Esophagus squamous epithelium (tissue), 5 donors: ENCODE measurements around the gene COX7C. TPM values are rescaled to one million over a fixed set of nuclear protein-coding genes. Genes with fewer than 3 reads are reported as not detected.
A peak's percentile ranks its signal among the peaks of the same experiment; 100 is the strongest.

Experiments
- DNase-seq: peaks from one replicate; lab custom pipeline; 2025; lab: John Stamatoyannopoulos, UW
- H3K27ac ChIP-seq, 4 donors: fragments of 200-600 bp; sonication (generic); one replicate each; pipeline ENCODE4 v1.5.1; 2016 to 2019; ENCODE audit warnings: mild to moderate bottlenecking in 1 of 4
- H3K27me3 ChIP-seq, 4 donors: fragments of 200-600 bp; sonication (generic); 1 replicate in 3 of 4; 2 replicates in 1 of 4; pipeline versions ENCODE4 v1.5.1 to v1.6.0; 2017 to 2021; ENCODE audit warnings: antibody characterized with exemption in 1 of 4
- H3K36me3 ChIP-seq, 3 donors: fragments of 200-600 bp; sonication (generic); one replicate each; pipeline ENCODE4 v1.5.1; 2016 to 2019
- H3K4me1 ChIP-seq, 3 donors: fragments of 200-600 bp; sonication (generic); one replicate each; pipeline ENCODE4 v1.5.1; 2017 to 2019
- H3K4me3 ChIP-seq, 4 donors: fragments of 200-600 bp; sonication (generic); 1 replicate in 3 of 4; 2 replicates in 1 of 4; pipeline ENCODE4 v1.5.1; 2016 to 2019; ENCODE audit warnings: mild to moderate bottlenecking in 2 of 4, moderate library complexity in 1 of 4
- H3K9me3 ChIP-seq, 3 donors: fragments of 200-600 bp; sonication (generic); one replicate each; pipeline ENCODE4 v1.5.1; 2016 to 2019
- POLR2A ChIP-seq, 4 donors: fragments of 450-650 bp; IDR thresholded peaks; one replicate each; pipeline ENCODE4 v1.6.1; 2017; ENCODE audit warnings: antibody characterized with exemption in 4 of 4, mild to moderate bottlenecking in 4 of 4, moderate library complexity in 3 of 4
- WGBS, 2 donors: methylation state at CpG; one replicate each; pipeline ENCODE4 v1.1.5; 2018; 5-methylcytosine and 5-hydroxymethylcytosine counted together
- intact Hi-C: fragments of 100-400 bp; cut with DNase I; formaldehyde crosslinking; loops from one replicate; pipeline ENCODE4 v1.15.0; 2022
- total RNA-seq, 4 donors: library from RNA; depleted of rRNA; stranded (reverse); fragments of >200 nt; gene quantifications; one replicate each; pipeline ENCODE4 v1.1.0, GENCODE V29; 2016
- TF ChIP-seq, protein P1 (sequence below), 6 experiments: fragments of 450-650 bp in 4 of 6; fragments of 200-600 bp in 2 of 6; sonication (generic) in 2 of 6; IDR thresholded peaks; one replicate each; pipeline ENCODE4 v1.5.1; 2016 to 2019; ENCODE audit warnings: antibody characterized with exemption in 6 of 6, mild to moderate bottlenecking in 4 of 6, moderate library complexity in 4 of 6
- donor health status: DM: yes; HTN: yes; CAD: no.

The COX7C gene
- total RNA-seq, 4 donors from 2014 or later = 508 to 639 (median 545) TPM

GRCh38 chr5:86579502-86579901 is 38.2 kb upstream of the COX7C start:
- Histone ChIP-seq H3K9me3 (no peaks in the 10 kb centered on the region), H3K27me3 (no peaks in the 10 kb centered on the region), H3K27ac (no peak overlapping the region), H3K4me3 (no peak overlapping the region), H3K4me1 (no peaks in the 10 kb centered on the region), H3K36me3 (no peaks in the 10 kb centered on the region)
- WGBS, 2 donors = 65 to 81% methylated on average over 3 of the region's 3 CpGs
- intact Hi-C loops = no loop called here
- DNase-seq = no peak
- TF ChIP-seq, protein P1, sequence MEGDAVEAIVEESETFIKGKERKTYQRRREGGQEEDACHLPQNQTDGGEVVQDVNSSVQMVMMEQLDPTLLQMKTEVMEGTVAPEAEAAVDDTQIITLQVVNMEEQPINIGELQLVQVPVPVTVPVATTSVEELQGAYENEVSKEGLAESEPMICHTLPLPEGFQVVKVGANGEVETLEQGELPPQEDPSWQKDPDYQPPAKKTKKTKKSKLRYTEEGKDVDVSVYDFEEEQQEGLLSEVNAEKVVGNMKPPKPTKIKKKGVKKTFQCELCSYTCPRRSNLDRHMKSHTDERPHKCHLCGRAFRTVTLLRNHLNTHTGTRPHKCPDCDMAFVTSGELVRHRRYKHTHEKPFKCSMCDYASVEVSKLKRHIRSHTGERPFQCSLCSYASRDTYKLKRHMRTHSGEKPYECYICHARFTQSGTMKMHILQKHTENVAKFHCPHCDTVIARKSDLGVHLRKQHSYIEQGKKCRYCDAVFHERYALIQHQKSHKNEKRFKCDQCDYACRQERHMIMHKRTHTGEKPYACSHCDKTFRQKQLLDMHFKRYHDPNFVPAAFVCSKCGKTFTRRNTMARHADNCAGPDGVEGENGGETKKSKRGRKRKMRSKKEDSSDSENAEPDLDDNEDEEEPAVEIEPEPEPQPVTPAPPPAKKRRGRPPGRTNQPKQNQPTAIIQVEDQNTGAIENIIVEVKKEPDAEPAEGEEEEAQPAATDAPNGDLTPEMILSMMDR (IDR thresholded peaks at IDR 0.05) = no peak
- no peak for TF ChIP-seq POLR2A (IDR thresholded peaks at IDR 0.05)

- Histone ChIP-seq H3K9me3 (no peaks in the 10 kb centered on the region), H3K27ac (no peak overlapping the region), H3K27me3 (no peaks in the 10 kb centered on the region), H3K4me1 (no peaks in the 10 kb centered on the region), H3K36me3 (no peaks in the 10 kb centered on the region), H3K4me3 (no peak overlapping the region)
- TF ChIP-seq, protein P1 (IDR thresholded peaks at IDR 0.05) = no peak
- no peak for TF ChIP-seq POLR2A (IDR thresholded peaks at IDR 0.05)
- DNase-seq = no peak
- intact Hi-C loops = no loop called here
These were observed 21.3 kb upstream of the COX7C start for GRCh38 chr5:86596476-86596875.

DNA sequence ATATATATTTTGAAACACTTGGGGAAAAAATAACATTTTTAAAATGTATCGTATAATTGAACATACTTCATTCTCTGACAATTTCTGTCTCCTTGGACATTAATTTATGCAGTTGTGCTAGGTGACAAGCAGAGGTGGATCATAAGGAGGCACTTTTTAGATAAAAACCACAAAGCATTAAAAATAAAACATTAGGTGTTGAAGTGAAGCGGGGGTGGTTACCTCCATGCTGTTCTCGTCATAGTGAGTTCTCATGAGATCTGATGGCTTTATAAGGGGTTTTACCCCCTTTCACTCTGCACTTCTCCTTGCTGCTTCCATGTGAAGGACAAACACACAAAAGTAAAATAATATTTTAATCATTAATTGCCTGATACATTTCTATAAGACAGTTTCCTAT is 11.9 kb upstream of the COX7C start:
- no peak overlapping the region for H3K27ac ChIP-seq
- H3K27me3 ChIP-seq = no peaks in the 10 kb centered on the region
- no peaks in the 10 kb centered on the region for H3K36me3 ChIP-seq
- H3K9me3 ChIP-seq = no peaks in the 10 kb centered on the region
- H3K4me1 ChIP-seq = no peaks in the 10 kb centered on the region
- TF ChIP-seq, protein P1 (IDR thresholded peaks at IDR 0.05) = no peak
- no peak for TF ChIP-seq POLR2A (IDR thresholded peaks at IDR 0.05)
- 81 to 90% methylated on average over 3 of the region's 3 CpGs for WGBS, 2 donors
- H3K4me3 ChIP-seq = no peak overlapping the region
- no peak for DNase-seq
- intact Hi-C loops = no loop called here

- no peak for DNase-seq
- Histone ChIP-seq H3K4me1 (peaks cover 0 to 5% (median 0%) of the 10 kb centered on the region in 3 donors), H3K9me3 (no peaks in the 10 kb centered on the region), H3K4me3 (no peak overlapping the region), H3K27me3 (peaks cover 0 to 24% (median 0%) of the 10 kb centered on the region in 4 donors), H3K36me3 (no peaks in the 10 kb centered on the region), H3K27ac (no peak overlapping the region)
- WGBS, 2 donors = 75 to 78% methylated on average over 2 of the region's 2 CpGs
- intact Hi-C loops = no loop called here
- no peak for TF ChIP-seq POLR2A (IDR thresholded peaks at IDR 0.05)
- TF ChIP-seq, protein P1 (IDR thresholded peaks at IDR 0.05) = no peak
These were observed 4.3 kb upstream of the COX7C start for GRCh38 chr5:86613455-86613854.

DNA sequence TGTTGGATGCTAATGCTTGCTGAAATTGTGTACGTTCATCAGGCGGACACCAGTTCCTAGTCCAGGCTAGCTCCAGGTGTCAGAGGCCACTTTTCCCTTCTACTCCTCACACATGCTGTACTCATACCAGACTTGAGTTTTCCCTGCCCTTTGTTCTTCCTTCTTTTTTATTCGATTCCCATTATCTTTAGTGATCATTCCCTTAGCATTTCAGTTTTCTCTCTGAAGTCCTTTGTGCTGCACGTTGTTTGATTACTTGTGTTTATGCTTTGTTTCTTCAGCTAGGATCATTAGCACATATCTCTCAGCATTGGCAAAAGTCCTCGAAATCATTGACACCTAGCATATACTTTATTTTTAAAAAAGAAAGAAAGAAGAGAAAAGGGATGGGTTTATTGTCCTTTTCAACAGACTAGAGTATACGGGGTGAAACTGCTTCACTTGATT is 409 bp upstream of the COX7C start:
- H3K4me3 ChIP-seq = peak overlapping the region in 3 of 4 donors; percentile 78 to 92 (median 85)
- peaks cover 0 to 20% (median 0%) of the 10 kb centered on the region in 4 donors for H3K27me3 ChIP-seq
- no peaks in the 10 kb centered on the region for H3K9me3 ChIP-seq
- DNase-seq = no peak
- intact Hi-C loops = no loop called here
- peaks cover 4 to 31% (median 9%) of the 10 kb centered on the region in 3 donors for H3K36me3 ChIP-seq
- WGBS, 2 donors = 62 to 66% methylated on average over 6 of the region's 6 CpGs
- H3K27ac ChIP-seq = peak overlapping the region in 2 of 4 donors; percentile 92
- TF ChIP-seq, protein P1 (IDR thresholded peaks at IDR 0.05) = no peak
- no peak for TF ChIP-seq POLR2A (IDR thresholded peaks at IDR 0.05)
- H3K4me1 ChIP-seq = peaks cover 0 to 22% (median 3%) of the 10 kb centered on the region in 3 donors
